RWPE2 (cell line): ENCODE data around the gene KDELR1.

Experiments
- ATAC-seq: fragments of 200-7000 bp; cut with Tn5 transposase; 3 replicates; pipeline ENCODE4 v1.9.1; 2021; ENCODE audit warnings: low read depth
- DNase-seq: peaks from one replicate; pipeline ENCODE4 v3.0.0-alpha.2; 2020; ENCODE audit warnings: low spot score
- H3K27ac ChIP-seq: fragments of 450-650 bp; 2 replicates; pipeline ENCODE4 v1.5.1; 2017; ENCODE audit warnings: mild to moderate bottlenecking; ENCODE audit not compliant: poor library complexity, severe bottlenecking
- H3K27me3 ChIP-seq: fragments of 250-450 bp; sonication (Bioruptor Pico); 2 replicates; pipeline ENCODE4 v1.5.1; 2021; ENCODE audit warnings: mild to moderate bottlenecking, moderate library complexity; ENCODE audit not compliant: insufficient read depth, poor library complexity, severe bottlenecking
- H3K36me3 ChIP-seq: fragments of 250-450 bp; sonication (Bioruptor Pico); 2 replicates; pipeline ENCODE4 v1.5.1; 2020; ENCODE audit warnings: low read depth, mild to moderate bottlenecking, moderate library complexity
- H3K4me1 ChIP-seq: fragments of 250-450 bp; sonication (Bioruptor Pico); 2 replicates; pipeline ENCODE4 v1.5.1; 2021; ENCODE audit warnings: mild to moderate bottlenecking, moderate library complexity; ENCODE audit not compliant: insufficient read depth, poor library complexity, severe bottlenecking
- H3K4me3 ChIP-seq: fragments of 250-450 bp; sonication (Bioruptor Pico); 2 replicates; pipeline ENCODE4 v1.5.1; 2021; ENCODE audit warnings: mild to moderate bottlenecking, moderate library complexity; ENCODE audit not compliant: severe bottlenecking
- H3K9me3 ChIP-seq: fragments of 250-450 bp; sonication (Bioruptor Pico); 2 replicates; pipeline ENCODE4 v1.5.1; 2021; ENCODE audit warnings: mild to moderate bottlenecking, moderate library complexity; ENCODE audit not compliant: severe bottlenecking
- CTCF ChIP-seq: fragments of 450-650 bp; IDR thresholded peaks from one replicate; pipeline ENCODE4 v1.5.1; 2017; ENCODE audit warnings: mild to moderate bottlenecking, moderate library complexity; ENCODE audit not compliant: poor library complexity, severe bottlenecking

Gene KDELR1

GRCh38 chr19:48390188-48391099, 907 bp downstream of the KDELR1 start:
- Histone ChIP-seq H3K4me1 (no peaks in the 10 kb centered on the region), H3K4me3 (peak overlapping the region; percentile 67), H3K27ac (peak overlapping the region; percentile 81), H3K9me3 (no peaks in the 10 kb centered on the region), H3K36me3 (peaks cover 40% of the 10 kb centered on the region), H3K27me3 (peaks cover 8% of the 10 kb centered on the region)
- no peak for TF ChIP-seq CTCF
- DNase-seq (no peak), ATAC-seq (peak; percentile 48)

GRCh38 chr19:48386981-48387380, 4.4 kb downstream of the KDELR1 start:
- Histone ChIP-seq H3K27ac (no peak overlapping the region), H3K36me3 (peaks cover 73% of the 10 kb centered on the region), H3K27me3 (no peaks in the 10 kb centered on the region), H3K4me1 (no peaks in the 10 kb centered on the region), H3K9me3 (no peaks in the 10 kb centered on the region), H3K4me3 (no peak overlapping the region)
- ATAC-seq (no peak), DNase-seq (no peak)
- TF ChIP-seq CTCF: no peak

- no peak for TF ChIP-seq CTCF
- ATAC-seq (no peak), DNase-seq (no peak)
- no peaks in the 10 kb centered on the region for H3K27me3 ChIP-seq
- no peak overlapping the region for H3K4me3 ChIP-seq
- no peaks in the 10 kb centered on the region for H3K4me1 ChIP-seq
- no peak overlapping the region for H3K27ac ChIP-seq
- H3K36me3 ChIP-seq: peaks cover 76% of the 10 kb centered on the region
- H3K9me3 ChIP-seq: no peaks in the 10 kb centered on the region
Observed at GRCh38 chr19:48385461-48386087, 5.8 kb downstream of the KDELR1 start.

- H3K27ac ChIP-seq: no peak overlapping the region
- no peak for TF ChIP-seq CTCF
- no peak for ATAC-seq
- no peak for DNase-seq
- no peaks in the 10 kb centered on the region for H3K27me3 ChIP-seq
- H3K9me3 ChIP-seq: no peaks in the 10 kb centered on the region
- H3K4me3 ChIP-seq: no peak overlapping the region
- H3K36me3 ChIP-seq: peaks cover 55% of the 10 kb centered on the region
- H3K4me1 ChIP-seq: no peaks in the 10 kb centered on the region
Observed at GRCh38 chr19:48382286-48382685, 9.1 kb downstream of the KDELR1 start.
